GM23338 (cell line): ENCODE measurements around the gene SLC35G1. TPM values are rescaled to one million over a fixed set of nuclear protein-coding genes. Genes with fewer than 3 reads are reported as not detected.

ENCODE experiments used
- ATAC-seq: fragments of 200-7000 bp; cut with Tn5 transposase; 3 replicates; pipeline ENCODE4 v1.9.1; 2020
- DNase-seq: peaks from one replicate; pipeline ENCODE4 v3.0.0-alpha.2; 2015; ENCODE audit warnings: low spot score
- H2AFZ ChIP-seq: fragments of 200-600 bp; sonication (generic); 2 replicates; pipeline ENCODE4 v1.8.0; 2016; ENCODE audit warnings: antibody characterized with exemption, mild to moderate bottlenecking, moderate library complexity
- H3F3A ChIP-seq: fragments of 200-600 bp; sonication (generic); replicated peaks from 2 replicates; pipeline ENCODE4 v1.8.0; 2017; ENCODE audit warnings: antibody characterized with exemption, mixed run types, low read depth
- H3K27ac ChIP-seq: fragments of 200-600 bp; sonication (generic); 2 replicates; pipeline ENCODE4 v1.6.1; 2016; ENCODE audit warnings: low read depth
- H3K27me3 ChIP-seq: fragments of 200-600 bp; sonication (generic); 2 replicates; pipeline ENCODE4 v1.8.0; 2016; ENCODE audit warnings: mild to moderate bottlenecking, mixed run types, moderate library complexity; ENCODE audit not compliant: insufficient read depth
- H3K36me3 ChIP-seq: fragments of 200-600 bp; sonication (generic); 2 replicates; pipeline ENCODE4 v1.8.0; 2016; ENCODE audit warnings: mild to moderate bottlenecking; ENCODE audit not compliant: insufficient read depth
- H3K4me1 ChIP-seq: fragments of 200-600 bp; sonication (generic); 2 replicates; pipeline ENCODE4 v1.8.0; 2016; ENCODE audit warnings: mild to moderate bottlenecking, moderate library complexity; ENCODE audit not compliant: insufficient read depth
- H3K4me2 ChIP-seq: fragments of 200-600 bp; sonication (generic); 2 replicates; pipeline ENCODE4 v1.7.1; 2017; ENCODE audit warnings: mixed run types
- H3K4me3 ChIP-seq: fragments of 200-600 bp; sonication (generic); 2 replicates; pipeline ENCODE4 v1.6.1; 2016; ENCODE audit warnings: mixed run types
- H3K79me2 ChIP-seq: fragments of 200-600 bp; sonication (generic); replicated peaks from 2 replicates; pipeline ENCODE4 v1.8.0; 2017; ENCODE audit warnings: mild to moderate bottlenecking; ENCODE audit not compliant: insufficient read depth
- H3K9me2 ChIP-seq: fragments of 200-600 bp; sonication (generic); 2 replicates; pipeline ENCODE4 v1.8.0; 2017; ENCODE audit not compliant: insufficient read depth
- H4K20me1 ChIP-seq: fragments of 200-600 bp; sonication (generic); replicated peaks from 2 replicates; pipeline ENCODE4 v1.8.0; 2017; ENCODE audit warnings: mild to moderate bottlenecking; ENCODE audit not compliant: insufficient read depth
- H3K27ac Mint-ChIP-seq: 2 replicates; pipeline ENCODE4 v1.8.0; 2020; ENCODE audit warnings: inconsistent platforms, mild to moderate bottlenecking, moderate library complexity, mixed read lengths
- H3K27me3 Mint-ChIP-seq: 3 replicates; pipeline ENCODE4 v1.8.0; 2022; ENCODE audit warnings: low read depth, mild to moderate bottlenecking, moderate library complexity, mixed read lengths, inconsistent platforms; ENCODE audit not compliant: insufficient read depth, poor library complexity
- H3K36me3 Mint-ChIP-seq: 3 replicates; pipeline ENCODE4 v1.8.0; 2021; ENCODE audit warnings: low read depth, mild to moderate bottlenecking, inconsistent platforms, moderate library complexity, mixed read lengths
- H3K4me1 Mint-ChIP-seq: 3 replicates; pipeline ENCODE4 v1.8.0; 2020; ENCODE audit warnings: mild to moderate bottlenecking, inconsistent platforms, mixed read lengths
- H3K4me3 Mint-ChIP-seq: 3 replicates; pipeline ENCODE4 v1.8.0; 2021; ENCODE audit warnings: moderate library complexity, mild to moderate bottlenecking, inconsistent platforms, mixed read lengths
- H3K9me3 Mint-ChIP-seq: 3 replicates; pipeline ENCODE4 v1.8.0; 2020; ENCODE audit warnings: moderate library complexity, mild to moderate bottlenecking, inconsistent platforms, mixed read lengths
- EZH2 ChIP-seq: fragments of 200-600 bp; sonication (generic); IDR thresholded peaks from one replicate; pipeline ENCODE4 v1.8.0; 2017; ENCODE audit warnings: antibody characterized with exemption, mild to moderate bottlenecking, low read depth; ENCODE audit not compliant: unreplicated experiment
- EZH2phosphoT487 ChIP-seq: fragments of 200-600 bp; sonication (generic); IDR thresholded peaks from one replicate; pipeline ENCODE4 v1.8.1; 2018; ENCODE audit warnings: antibody characterized with exemption; ENCODE audit not compliant: unreplicated experiment
- JUNB ChIP-seq: IDR thresholded peaks from one replicate; pipeline ENCODE4 v1.6.1; 2016; ENCODE audit warnings: antibody characterized with exemption; ENCODE audit not compliant: unreplicated experiment
- NANOG ChIP-seq: IDR thresholded peaks from 2 replicates; pipeline ENCODE4 v1.6.1; 2016; ENCODE audit warnings: antibody characterized with exemption, borderline replicate concordance
- POLR2AphosphoS5 ChIP-seq: IDR thresholded peaks from 2 replicates; pipeline ENCODE4 v1.6.1; 2016; ENCODE audit warnings: antibody characterized with exemption, low read depth
- REST ChIP-seq: IDR thresholded peaks from one replicate; pipeline ENCODE4 v1.6.1; 2018; ENCODE audit warnings: antibody characterized with exemption; ENCODE audit not compliant: unreplicated experiment
- ZNF331 ChIP-seq: fragments of 250-450 bp; sonication (Bioruptor Pico); IDR thresholded peaks from 2 replicates; pipeline ENCODE4 v1.5.0; 2020; ENCODE audit warnings: low read depth, mild to moderate bottlenecking, moderate library complexity
- polyA plus RNA-seq: library from polyadenylated mRNA; unstranded; fragments of >200 nt; fragmentation: Nextera tagmentation; extraction: Ambion mirVana; gene quantifications from 2 replicates; pipeline ENCODE4 v1.2.1, GENCODE V29; 2016
- total RNA-seq: library from RNA; depleted of rRNA; stranded (reverse); fragments of >200 nt; shearing (Covaris generic); gene quantifications from 2 replicates; pipeline ENCODE4 v1.2.3, GENCODE V29; 2014

The SLC35G1 gene
- total and polyA plus RNA-seq, 2 experiments from 2014 or later = 3.9 to 4.1 TPM

GRCh38 chr10:93879273-93879672 is 14.5 kb upstream of the SLC35G1 start:
- no peaks in the 10 kb centered on the region for H3F3A ChIP-seq
- DNase-seq = no peak
- H3K79me2 ChIP-seq = no peaks in the 10 kb centered on the region
- TF ChIP-seq REST = no peak
- no peak overlapping the region for H3K4me3 ChIP-seq
- no peak for ATAC-seq
- Mint-ChIP-seq H3K4me3 (no peak overlapping the region), H3K27me3 (no peaks in the 10 kb centered on the region), H3K36me3 (no peaks in the 10 kb centered on the region), H3K27ac (no peak overlapping the region), H3K9me3 (no peaks in the 10 kb centered on the region), H3K4me1 (no peaks in the 10 kb centered on the region)
- H3K36me3 ChIP-seq = no peaks in the 10 kb centered on the region
- H3K27ac ChIP-seq = no peak overlapping the region
- peaks cover 2% of the 10 kb centered on the region; the same call in 1 of the 2 replicates for H3K4me1 ChIP-seq
- no peak overlapping the region for H2AFZ ChIP-seq
- no peaks in the 10 kb centered on the region for H3K27me3 ChIP-seq
- H3K4me2 ChIP-seq = no peak overlapping the region
- no peaks in the 10 kb centered on the region for H4K20me1 ChIP-seq
- no peaks in the 10 kb centered on the region for H3K9me2 ChIP-seq

DNA sequence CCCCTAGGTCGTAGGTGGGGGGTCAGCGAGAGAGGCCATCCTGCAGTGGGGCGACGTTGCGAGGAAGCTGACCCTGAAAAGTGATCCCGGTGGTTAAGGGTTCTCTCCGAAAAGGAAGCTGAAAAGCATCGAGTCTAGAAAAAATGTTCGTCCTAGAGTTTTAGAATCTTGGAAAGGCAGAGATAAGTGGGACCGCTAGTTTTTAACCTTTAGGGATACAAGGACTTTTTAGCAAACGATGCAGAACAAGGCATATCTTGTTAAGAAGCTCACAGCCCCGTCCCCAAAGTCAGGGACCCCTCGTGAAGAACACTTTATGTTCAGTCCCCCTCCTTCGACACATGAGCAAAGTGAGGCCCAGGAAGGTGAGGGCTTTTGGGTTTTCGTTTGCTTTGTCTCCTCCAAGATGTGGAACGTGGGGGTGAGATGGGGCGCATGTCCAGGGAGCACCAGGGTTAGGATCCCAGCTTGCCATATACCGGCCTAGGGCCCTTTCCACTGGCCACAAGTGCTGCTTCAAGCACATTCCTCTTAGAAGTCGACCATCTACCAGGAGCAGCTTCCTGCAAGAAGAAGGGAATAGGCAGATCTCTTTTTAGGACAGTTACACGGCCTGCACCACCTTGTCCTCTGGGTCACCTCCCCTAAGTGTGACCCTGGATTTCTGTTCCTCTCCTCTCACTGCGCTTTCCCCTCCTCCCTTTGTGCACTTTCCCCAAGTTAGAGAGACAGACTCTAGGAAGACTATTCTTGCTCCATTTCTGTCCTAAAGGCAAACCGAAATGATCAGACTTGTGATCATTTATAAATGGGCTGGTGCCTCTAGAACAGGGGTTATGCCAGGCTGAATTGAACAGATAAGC is 969 bp downstream of the SLC35G1 start:
- H4K20me1 ChIP-seq = peaks cover 6% of the 10 kb centered on the region; the same call in 1 of the 2 replicates
- peak; percentile 5; the same call in 1 of the 3 replicates for ATAC-seq
- H3K4me3 ChIP-seq = peak overlapping the region; percentile 82
- no peaks in the 10 kb centered on the region for H3K36me3 ChIP-seq
- no peak for DNase-seq
- H3K4me2 ChIP-seq = peak overlapping the region; percentile 80
- no peak for TF ChIP-seq POLR2AphosphoS5
- TF ChIP-seq JUNB = no peak
- no peak for TF ChIP-seq EZH2phosphoT487
- TF ChIP-seq ZNF331 = no peak
- TF ChIP-seq NANOG = no peak
- peak; percentile 7 for TF ChIP-seq EZH2
- no peak for TF ChIP-seq REST
- Mint-ChIP-seq H3K4me1 (peaks cover 25% of the 10 kb centered on the region), H3K27ac (no peak overlapping the region), H3K27me3 (peaks cover 17% of the 10 kb centered on the region), H3K4me3 (peak overlapping the region; percentile 88), H3K36me3 (no peaks in the 10 kb centered on the region; the same call in 2 of the 3 replicates), H3K9me3 (no peaks in the 10 kb centered on the region; the same call in 2 of the 3 replicates)
- peak overlapping the region; percentile 96 for H2AFZ ChIP-seq
- H3K27ac ChIP-seq = no peak overlapping the region
- peaks cover 6% of the 10 kb centered on the region; the same call in 1 of the 2 replicates for H3K4me1 ChIP-seq
- H3K79me2 ChIP-seq = 0 out of 2 replicates have a peak, but pooled peaks cover 3% of the 10 kb centered on the region
- H3F3A ChIP-seq = no peaks in the 10 kb centered on the region
- peaks cover 50% of the 10 kb centered on the region for H3K27me3 ChIP-seq
- no peaks in the 10 kb centered on the region for H3K9me2 ChIP-seq
